ENCODE data around the gene CSNK2A1.

The CSNK2A1 gene

DNA sequence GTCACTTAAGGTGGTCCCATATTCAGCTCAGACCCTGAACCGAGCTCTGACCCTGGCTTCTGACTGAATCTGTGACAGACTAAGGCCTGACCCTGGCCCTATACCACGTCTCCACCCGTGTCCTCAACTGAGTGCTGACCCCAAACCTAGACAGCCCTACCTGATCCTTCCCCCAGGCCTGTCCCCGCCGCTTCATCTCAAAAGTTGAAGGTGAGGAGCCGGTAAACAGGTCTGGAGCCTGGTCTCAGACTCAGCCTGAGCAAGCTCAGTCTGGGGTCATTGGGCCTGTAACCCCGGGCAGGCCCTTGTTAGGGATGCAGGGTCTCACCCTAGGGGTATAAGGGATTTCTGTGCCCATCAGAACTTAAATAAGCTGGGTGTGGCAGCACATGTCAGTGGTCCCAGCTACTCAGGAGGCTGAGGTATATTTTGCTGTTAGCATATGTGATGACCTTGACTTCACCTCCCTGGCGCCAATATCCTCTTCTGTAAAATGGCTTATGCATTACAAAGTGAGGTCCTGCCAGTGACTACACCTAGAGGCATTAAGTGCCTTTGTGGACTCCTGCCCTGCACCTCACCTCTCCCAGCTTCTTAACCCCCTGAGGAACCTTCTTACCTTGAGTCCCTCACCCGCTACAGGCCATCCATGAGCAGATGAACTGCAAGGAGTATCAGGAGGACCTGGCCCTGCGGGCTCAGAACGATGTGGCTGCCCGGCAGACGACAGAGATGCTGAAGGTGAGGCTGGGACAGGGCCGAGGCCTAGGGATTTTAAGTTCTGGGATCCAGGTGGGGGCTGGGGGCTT is 115.5 kb downstream of the CSNK2A1 start:
- no peak for DNase-seq

DNA sequence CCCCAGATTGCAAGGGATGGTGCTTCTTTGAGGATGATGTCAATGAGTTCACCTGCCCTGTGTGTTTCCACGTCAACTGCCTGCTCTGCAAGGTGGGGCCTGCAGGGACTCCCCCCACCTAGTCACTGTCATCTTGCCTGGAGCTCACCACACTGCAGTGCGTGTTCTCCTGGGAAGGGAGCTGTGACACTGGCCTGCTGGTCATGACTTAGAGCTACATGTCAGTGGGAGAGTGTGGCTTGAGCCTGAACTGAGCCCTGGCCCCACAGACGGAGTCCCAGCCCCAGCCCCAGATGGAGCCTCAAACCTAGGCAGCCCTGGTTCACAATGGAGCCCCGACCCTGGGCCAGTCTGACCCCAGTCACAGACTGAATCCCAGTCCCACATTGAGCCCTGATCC is 116.2 kb downstream of the CSNK2A1 start:
- no peak for DNase-seq

DNA sequence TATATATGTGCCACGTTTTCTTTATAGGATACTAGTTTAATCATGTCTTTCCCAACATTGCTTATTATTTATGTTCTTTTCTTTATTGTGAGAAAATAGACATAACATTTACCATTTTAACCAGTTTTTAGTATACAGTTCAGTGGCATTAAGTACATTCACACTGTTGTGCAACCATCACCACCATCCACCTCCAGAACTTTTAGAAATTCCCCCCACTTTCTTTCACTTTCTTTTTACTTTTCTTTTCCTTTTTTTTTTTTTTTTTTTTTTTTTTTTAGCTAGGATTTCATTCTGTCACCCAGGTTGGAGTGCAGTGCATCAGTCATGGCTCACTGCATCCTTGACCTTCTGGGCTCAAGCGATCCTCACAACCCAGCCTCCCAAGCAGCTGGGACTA is 117.0 kb downstream of the CSNK2A1 start:
- no peak for DNase-seq
